Measurements from ENCODE around the gene GABRP. TPM values are rescaled to one million over a fixed set of nuclear protein-coding genes. Genes with fewer than 3 reads are reported as not detected.

GABRP gene
- not detected for total RNA-seq

- CTCF ChIA-PET: no interaction called here
- POLR2A ChIA-PET: no interaction called here
Measured at GRCh38 chr5:170783498-170784247, at the start of gene GABRP. Gene GABRP, plus strand, starts transcription at chr5:170783725. Its CDS starts 4,891 bp downstream, at chr5:170788616.

- ChIA-PET POLR2A (no interaction called here), CTCF (no interaction called here)
Measured at GRCh38 chr5:170736966-170737365, 46.6 kb upstream of the GABRP start.

- ChIA-PET CTCF (no interaction called here), POLR2A (no interaction called here)
Measured at GRCh38 chr5:170737591-170737990, 45.9 kb upstream of the GABRP start.

- POLR2A ChIA-PET: no interaction called here
- CTCF ChIA-PET: interaction anchor here (0.6 kb wide), 1 partner anchor 15 kb away, joined by 3 read pairs; no protein-coding TSS in a partner anchor
Measured at GRCh38 chr5:170738840-170739239, 44.7 kb upstream of the GABRP start.

GRCh38 chr5:170739446-170739845 lies 44.1 kb upstream of the GABRP start:
- ChIA-PET POLR2A (no interaction called here), CTCF (no interaction called here)

GRCh38 chr5:170740551-170741205 lies 42.8 kb upstream of the GABRP start:
- CTCF ChIA-PET: no interaction called here
- POLR2A ChIA-PET: no interaction called here

GRCh38 chr5:170741801-170742200 lies 41.7 kb upstream of the GABRP start:
- POLR2A ChIA-PET: interaction anchor here (0.6 kb wide), 1 partner anchor 1000 kb away, joined by 6 read pairs; no protein-coding TSS in a partner anchor

GRCh38 chr5:170743876-170744212 lies 39.7 kb upstream of the GABRP start:
- POLR2A ChIA-PET: no interaction called here
- CTCF ChIA-PET: interaction anchor here (1.5 kb wide), 1 partner anchor 614 kb away, joined by 3 read pairs; no protein-coding TSS in a partner anchor

More at GRCh38 chr5:170741801-170742200, 41.7 kb upstream of the GABRP start:
- CTCF ChIA-PET: no interaction called here

- ChIA-PET CTCF (interaction anchor here (0.9 to 1.5 kb wide), 2 partner anchors 10 to 612 kb away, joined by 3 read pairs; no protein-coding TSS in a partner anchor), POLR2A (no interaction called here)
Measured at GRCh38 chr5:170745481-170746071, 37.9 kb upstream of the GABRP start.

GRCh38 chr5:170746075-170746960 lies 37.2 kb upstream of the GABRP start:
- ChIA-PET CTCF (no interaction called here), POLR2A (no interaction called here)

GRCh38 chr5:170746961-170747340 lies 36.6 kb upstream of the GABRP start:
- ChIA-PET CTCF (no interaction called here), POLR2A (no interaction called here)

- ChIA-PET POLR2A (no interaction called here), CTCF (no interaction called here)
Measured at GRCh38 chr5:170747357-170747756, 36.2 kb upstream of the GABRP start.

GRCh38 chr5:170747851-170748250 lies 35.7 kb upstream of the GABRP start:
- POLR2A ChIA-PET: no interaction called here
- CTCF ChIA-PET: no interaction called here

- ChIA-PET POLR2A (no interaction called here), CTCF (no interaction called here)
Measured at GRCh38 chr5:170748951-170749471, 34.5 kb upstream of the GABRP start.

- ChIA-PET POLR2A (no interaction called here), CTCF (no interaction called here)
Measured at GRCh38 chr5:170749911-170750431, 33.6 kb upstream of the GABRP start.

GRCh38 chr5:170750791-170751190 lies 32.7 kb upstream of the GABRP start:
- ChIA-PET POLR2A (no interaction called here), CTCF (no interaction called here)

GRCh38 chr5:170751631-170752030 lies 31.9 kb upstream of the GABRP start:
- POLR2A ChIA-PET: no interaction called here
- CTCF ChIA-PET: no interaction called here

GRCh38 chr5:170752257-170753215 lies 31.0 kb upstream of the GABRP start:
- ChIA-PET CTCF (no interaction called here), POLR2A (no interaction called here)

- POLR2A ChIA-PET: no interaction called here
- CTCF ChIA-PET: no interaction called here
Measured at GRCh38 chr5:170753311-170753710, 30.2 kb upstream of the GABRP start.

All from activated CD8-positive, alpha-beta memory T cell treated with anti-CD3 and anti-CD28 coated beads for 36 hours (primary cell).